ENCODE data around the gene SCGN. TPM values are rescaled to one million over a fixed set of nuclear protein-coding genes. Genes with fewer than 3 reads are reported as not detected.

SCGN gene
- total RNA-seq (2014; rRNA removed; shearing (Covaris generic)) = not detected in 2 replicates
- polyA plus RNA-seq (2014; cell fraction: nucleus; rRNA removed) = not detected in 2 replicates

GRCh38 chr6:25652007-25652515 is at the start of gene SCGN:
Gene SCGN, plus strand, starts transcription at chr6:25652215. Its CDS starts 189 bp downstream, at chr6:25652404.
- peak; percentile 26 for DNase-seq (ENCODE audit: extremely low read depth, low read depth)

- no peak for DNase-seq (ENCODE audit: extremely low read depth, low read depth)
These were observed 49.4 kb upstream of the SCGN start for GRCh38 chr6:25602674-25602982.

- no peak for DNase-seq (ENCODE audit: extremely low read depth, low read depth)
These were observed 48.8 kb upstream of the SCGN start for GRCh38 chr6:25603251-25603650.

GRCh38 chr6:25606151-25606550 is 45.9 kb upstream of the SCGN start:
- DNase-seq (ENCODE audit: extremely low read depth, low read depth) = no peak

GRCh38 chr6:25608558-25609174 is 43.3 kb upstream of the SCGN start:
- no peak for DNase-seq (ENCODE audit: extremely low read depth, low read depth)

- DNase-seq (ENCODE audit: extremely low read depth, low read depth) = no peak
These were observed 39.3 kb upstream of the SCGN start for GRCh38 chr6:25612666-25613065.

GRCh38 chr6:25613415-25613814 is 38.6 kb upstream of the SCGN start:
- no peak for DNase-seq (ENCODE audit: extremely low read depth, low read depth)

GRCh38 chr6:25614052-25614451 is 38.0 kb upstream of the SCGN start:
- no peak for DNase-seq (ENCODE audit: extremely low read depth, low read depth)

- no peak for DNase-seq (ENCODE audit: extremely low read depth, low read depth)
These were observed 36.5 kb upstream of the SCGN start for GRCh38 chr6:25615471-25615870.

- no peak for DNase-seq (ENCODE audit: extremely low read depth, low read depth)
These were observed 34.0 kb upstream of the SCGN start for GRCh38 chr6:25617997-25618396.

GRCh38 chr6:25619217-25619616 is 32.8 kb upstream of the SCGN start:
- DNase-seq (ENCODE audit: extremely low read depth, low read depth) = no peak

GRCh38 chr6:25620391-25620790 is 31.6 kb upstream of the SCGN start:
- no peak for DNase-seq (ENCODE audit: extremely low read depth, low read depth)

- DNase-seq (ENCODE audit: extremely low read depth, low read depth) = no peak
These were observed 28.9 kb upstream of the SCGN start for GRCh38 chr6:25623065-25623464.

- DNase-seq (ENCODE audit: extremely low read depth, low read depth) = no peak
These were observed 28.1 kb upstream of the SCGN start for GRCh38 chr6:25623879-25624278.

- DNase-seq (ENCODE audit: extremely low read depth, low read depth) = no peak
These were observed 25.0 kb upstream of the SCGN start for GRCh38 chr6:25627001-25627400.

- no peak for DNase-seq (ENCODE audit: extremely low read depth, low read depth)
These were observed 23.4 kb upstream of the SCGN start for GRCh38 chr6:25628471-25629197.

GRCh38 chr6:25629198-25629576 is 22.8 kb upstream of the SCGN start:
- DNase-seq (ENCODE audit: extremely low read depth, low read depth) = no peak

- DNase-seq (ENCODE audit: extremely low read depth, low read depth) = no peak
These were observed 21.3 kb upstream of the SCGN start for GRCh38 chr6:25630508-25631278.

- no peak for DNase-seq (ENCODE audit: extremely low read depth, low read depth)
These were observed 16.1 kb upstream of the SCGN start for GRCh38 chr6:25635886-25636317.

GRCh38 chr6:25637211-25637610 is 14.8 kb upstream of the SCGN start:
- no peak for DNase-seq (ENCODE audit: extremely low read depth, low read depth)

- no peak for DNase-seq (ENCODE audit: extremely low read depth, low read depth)
These were observed 14.0 kb upstream of the SCGN start for GRCh38 chr6:25637960-25638434.
